Stimulated activated CD8-positive, alpha-beta memory T cell treated with anti-CD3 and anti-CD28 coated beads, Interleukin-15, amount 100 ng/mL, for 1 hour (primary cell): ENCODE measurements around the gene ZFR2.

Experiments used
- DNase-seq: peaks from one replicate; pipeline ENCODE4 v3.0.0-alpha.2; 2020; ENCODE audit warnings: low read depth

ZFR2 gene

DNA sequence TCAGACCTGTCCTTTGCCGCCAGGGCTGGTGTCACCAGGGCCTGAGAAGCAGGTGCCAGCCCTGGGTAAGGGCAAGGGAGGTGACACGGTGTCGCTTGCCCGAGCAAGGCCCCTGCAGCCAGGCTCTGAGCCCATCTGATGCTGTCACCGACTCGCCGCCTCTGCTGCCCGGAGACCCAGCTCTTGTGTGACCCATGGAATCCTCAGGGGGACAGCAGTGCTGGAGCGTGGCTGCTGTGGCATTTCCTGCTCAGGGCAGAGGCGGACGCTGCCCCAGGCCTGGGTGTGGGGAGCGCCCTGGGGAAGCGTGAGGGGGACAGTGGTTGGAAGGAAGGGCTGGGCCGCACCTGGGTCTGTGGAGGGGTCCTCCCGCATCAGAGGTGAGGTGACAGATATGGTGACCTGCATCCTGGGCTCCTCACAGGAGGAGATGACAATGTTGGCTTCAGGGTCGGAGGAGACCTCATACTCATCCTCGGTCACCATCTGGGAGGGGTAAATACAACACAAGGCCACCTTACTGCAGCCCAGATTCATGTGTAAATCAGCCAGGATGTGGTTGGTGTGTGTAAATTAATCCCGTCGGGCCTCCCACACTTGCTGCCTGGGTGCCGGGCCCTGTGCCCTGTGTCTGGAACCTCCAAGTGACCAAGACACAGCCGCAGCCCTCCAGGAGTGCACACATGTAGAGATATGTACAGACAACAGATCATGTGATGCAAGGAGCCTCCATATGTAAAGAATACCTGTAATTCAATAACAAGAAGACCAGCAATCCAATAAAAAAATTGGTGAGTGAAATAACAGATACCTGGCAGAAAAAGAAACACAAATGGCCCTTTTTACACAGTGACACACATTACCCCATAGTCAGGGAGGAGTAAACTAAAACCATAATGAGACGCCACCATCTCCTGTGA, 55.1 kb downstream of the ZFR2 start:
- no peak for DNase-seq

DNA sequence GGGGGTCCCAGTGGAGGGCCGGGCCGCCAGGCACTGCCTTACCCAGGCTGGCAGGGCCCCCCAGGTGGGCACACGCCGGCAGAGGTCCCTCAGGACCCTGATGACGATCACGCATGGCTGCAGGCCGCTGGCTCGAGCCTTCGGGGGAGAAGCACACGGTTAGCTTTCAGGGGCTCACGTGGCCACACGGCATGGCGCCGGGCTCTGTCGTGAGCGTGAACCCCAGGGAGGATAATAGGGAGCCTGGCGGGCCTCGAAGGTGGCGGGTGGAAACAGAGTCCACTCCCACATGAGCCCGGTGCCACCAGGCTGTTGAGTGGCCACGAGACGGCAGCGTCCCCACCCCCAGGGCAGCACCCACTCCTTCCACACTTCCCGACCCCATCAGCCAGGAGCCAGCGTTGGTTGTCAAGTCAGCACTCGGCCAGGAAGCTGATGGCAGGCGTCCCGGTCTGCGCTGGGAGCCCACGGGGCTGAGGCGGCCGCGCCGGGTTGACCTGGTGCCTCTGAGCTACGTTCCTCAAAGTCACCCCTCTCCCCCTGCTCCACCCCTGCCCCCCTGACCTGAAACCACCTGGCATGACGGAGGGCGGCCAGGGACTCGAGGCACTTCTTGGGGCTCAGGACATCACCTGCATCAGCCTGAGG, 58.0 kb downstream of the ZFR2 start:
- no peak for DNase-seq

DNA sequence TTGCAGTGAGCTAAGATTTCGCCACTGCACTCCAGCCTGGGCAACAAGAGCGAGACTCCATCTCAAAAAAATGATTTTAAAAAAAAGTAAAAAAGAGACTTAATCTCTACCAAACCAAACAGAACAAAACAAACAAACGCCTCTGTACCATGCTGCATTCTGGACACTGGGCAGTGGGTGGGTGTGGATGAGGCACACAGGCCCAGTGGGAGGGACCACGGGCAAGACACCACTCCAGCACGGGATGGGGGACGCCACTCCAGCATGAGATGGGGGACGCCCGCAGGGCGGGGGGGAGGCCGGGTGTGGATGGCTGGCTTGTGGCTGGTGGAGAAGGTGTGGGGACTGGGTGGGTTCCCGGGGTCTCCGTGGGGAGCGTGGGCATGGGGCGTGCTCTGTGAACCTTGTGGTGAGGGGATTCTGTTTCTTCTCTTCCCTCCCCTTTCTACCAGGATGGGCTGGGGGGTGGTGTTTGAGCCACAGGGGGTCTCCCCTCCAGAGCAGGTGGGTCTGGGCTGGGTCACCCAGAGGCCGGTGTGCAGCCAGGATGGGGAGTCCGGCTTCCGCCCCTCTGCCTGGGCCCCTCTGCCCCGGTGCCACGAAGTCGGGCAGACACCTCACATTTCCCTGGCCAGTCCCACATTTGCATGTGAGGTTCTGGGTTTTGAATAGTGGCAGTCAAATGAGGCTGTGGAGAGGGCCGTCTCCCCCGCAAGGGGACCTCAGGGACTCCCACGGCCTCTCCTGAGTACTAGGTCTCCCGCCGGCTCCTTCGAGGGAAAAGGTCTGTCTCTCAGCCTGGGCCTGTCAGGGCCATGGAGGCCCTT, 58.7 kb downstream of the ZFR2 start:
- no peak for DNase-seq

DNA sequence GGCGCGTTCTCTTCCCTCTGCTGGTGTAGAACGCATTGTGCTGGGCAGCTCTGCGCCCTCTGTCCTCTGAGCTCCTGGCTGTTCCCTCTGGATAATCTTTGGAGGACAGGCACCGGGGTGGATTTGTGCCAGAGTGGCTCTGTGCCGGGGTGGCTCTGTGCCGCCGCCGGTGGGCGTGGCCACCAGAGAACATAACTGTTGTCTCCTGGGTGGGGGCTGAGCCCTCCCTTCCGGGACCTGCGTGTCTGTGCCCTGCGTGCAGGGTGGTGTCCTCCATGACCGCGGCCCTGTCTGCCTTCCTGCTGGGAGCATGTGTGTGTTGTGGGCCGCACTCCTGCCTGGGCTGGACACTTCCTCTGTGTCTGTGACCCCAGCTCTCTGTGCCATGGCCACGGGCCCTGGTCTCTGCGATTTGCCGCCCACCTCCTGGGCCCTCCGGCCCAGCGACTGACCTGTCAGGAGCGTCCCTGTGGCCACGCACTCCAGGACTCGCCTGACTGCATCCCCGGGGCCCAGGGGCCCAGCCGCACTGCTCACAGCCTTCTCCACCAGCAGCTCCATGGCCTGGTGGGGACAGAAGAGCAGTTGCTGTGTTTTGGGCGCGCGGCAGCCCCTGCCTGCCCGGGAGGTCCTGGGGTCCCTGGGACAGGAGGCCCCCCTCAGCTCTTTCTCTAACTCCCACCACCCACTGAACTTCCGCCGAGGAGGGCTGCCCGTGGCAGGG, 60.3 kb downstream of the ZFR2 start:
- no peak for DNase-seq

DNA sequence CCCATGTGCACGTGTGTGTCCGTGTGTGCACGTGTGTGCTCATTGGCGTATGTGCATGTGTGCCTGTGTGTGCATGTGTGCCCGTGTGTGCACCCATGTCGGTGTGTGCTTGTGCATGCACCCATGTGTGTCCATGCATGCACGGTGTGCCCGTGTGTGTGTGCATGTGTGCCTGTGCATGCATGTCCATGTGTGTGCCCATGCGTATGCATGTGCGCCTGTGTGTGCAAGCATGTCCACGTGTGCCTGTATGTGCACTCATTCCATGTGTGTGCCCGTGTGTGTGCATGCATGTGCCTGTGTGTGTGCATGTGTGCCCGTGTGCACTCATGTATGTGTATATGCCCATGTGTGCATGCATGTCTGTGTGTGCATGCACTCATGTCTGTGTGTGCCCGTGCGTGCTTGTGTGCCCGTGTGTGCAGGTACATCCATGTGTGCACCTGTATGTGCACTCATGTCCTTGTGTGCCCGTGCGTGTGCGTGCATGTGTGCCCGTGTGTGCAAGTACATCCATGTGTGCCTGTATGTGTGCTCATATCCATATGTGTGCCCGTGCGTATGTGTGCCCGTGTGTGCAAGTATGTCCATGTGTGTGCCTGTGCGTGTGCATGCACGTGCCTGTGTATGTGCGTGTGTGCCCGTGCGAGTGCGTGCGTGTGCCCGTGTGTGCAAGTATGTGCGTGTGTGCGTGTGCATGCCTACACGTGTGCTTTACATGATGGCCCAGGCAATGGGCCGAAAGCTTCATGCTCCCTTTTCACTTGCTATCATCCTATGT, 61.1 kb downstream of the ZFR2 start:
- no peak for DNase-seq

DNA sequence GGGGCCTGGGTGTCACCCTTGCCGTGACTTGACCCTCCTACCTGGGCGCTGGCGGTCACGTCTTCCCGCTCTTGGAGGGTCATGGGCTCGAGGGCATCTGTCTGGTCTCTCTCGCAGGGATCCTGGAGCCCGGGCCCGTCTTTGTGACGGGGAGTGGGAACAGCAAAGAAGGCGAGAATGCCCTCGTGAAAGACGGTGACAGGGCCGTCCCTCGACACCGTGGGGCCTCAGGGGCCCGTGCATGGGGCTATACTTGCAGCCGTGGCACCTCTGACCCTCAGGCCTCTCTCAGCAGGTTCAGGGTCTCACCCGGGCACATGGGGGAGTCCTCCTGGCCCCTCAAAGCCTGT, 61.7 kb downstream of the ZFR2 start:
- no peak for DNase-seq

DNA sequence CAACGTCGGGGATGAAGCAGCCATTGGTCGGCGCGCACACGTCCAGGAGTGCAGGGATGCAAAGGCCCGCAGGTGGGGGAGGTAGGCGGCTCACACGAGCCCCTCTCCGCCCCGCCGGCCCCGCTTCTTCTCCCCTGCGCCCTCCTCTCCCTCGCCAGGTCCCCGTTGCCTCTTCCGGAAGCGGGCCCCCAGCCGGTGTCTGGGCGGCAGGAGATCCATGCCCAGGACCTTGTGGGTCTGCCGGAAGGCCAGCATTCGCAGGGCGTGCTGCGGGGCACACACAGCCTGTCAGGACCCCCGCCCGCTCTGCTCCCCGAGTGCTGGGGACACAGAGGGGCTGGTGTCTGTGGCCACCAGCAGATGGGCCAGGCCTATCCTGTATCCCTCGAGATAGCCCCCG, 63.0 kb downstream of the ZFR2 start:
- DNase-seq, result no peak

DNA sequence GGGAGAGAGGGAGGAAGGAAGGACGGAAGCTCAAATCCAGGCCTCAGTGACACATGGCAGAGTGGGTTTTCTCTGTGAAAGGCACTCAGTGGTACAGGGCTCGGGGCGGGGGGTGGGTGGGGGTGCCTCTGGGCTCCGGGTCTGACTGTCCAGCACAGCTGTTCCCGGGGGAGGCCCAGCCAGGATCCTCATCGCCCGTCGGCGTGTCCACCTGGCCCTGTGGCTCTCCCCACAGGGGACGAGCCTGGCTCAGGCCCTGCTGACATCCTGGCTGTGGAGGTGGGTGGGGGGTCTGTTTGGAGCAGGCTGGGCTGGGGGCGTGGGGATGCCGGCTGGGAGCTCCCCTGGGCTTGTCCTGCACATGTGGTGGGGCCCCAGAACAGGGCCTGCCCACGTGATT, 64.4 kb downstream of the ZFR2 start:
- DNase-seq, result no peak

DNA sequence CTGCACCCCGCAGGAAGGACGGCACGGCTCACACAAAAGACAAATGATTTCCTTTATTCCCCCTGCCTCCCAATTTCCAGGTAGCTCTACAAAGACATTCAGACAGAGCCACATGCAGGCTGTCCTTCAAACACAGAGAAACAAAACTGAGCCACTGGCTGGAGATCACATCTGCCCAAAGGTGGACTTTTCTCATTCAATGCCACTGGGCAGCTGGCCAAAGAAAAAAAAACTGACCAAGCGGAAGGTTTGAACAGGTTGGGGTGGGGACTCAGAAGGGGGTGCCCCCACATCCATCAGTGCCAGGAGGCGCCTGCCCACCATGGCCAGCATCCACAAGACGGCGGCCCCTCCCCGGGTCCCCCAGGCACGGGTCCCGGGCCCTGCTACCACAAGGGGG, 64.9 kb downstream of the ZFR2 start:
- no peak for DNase-seq

DNA sequence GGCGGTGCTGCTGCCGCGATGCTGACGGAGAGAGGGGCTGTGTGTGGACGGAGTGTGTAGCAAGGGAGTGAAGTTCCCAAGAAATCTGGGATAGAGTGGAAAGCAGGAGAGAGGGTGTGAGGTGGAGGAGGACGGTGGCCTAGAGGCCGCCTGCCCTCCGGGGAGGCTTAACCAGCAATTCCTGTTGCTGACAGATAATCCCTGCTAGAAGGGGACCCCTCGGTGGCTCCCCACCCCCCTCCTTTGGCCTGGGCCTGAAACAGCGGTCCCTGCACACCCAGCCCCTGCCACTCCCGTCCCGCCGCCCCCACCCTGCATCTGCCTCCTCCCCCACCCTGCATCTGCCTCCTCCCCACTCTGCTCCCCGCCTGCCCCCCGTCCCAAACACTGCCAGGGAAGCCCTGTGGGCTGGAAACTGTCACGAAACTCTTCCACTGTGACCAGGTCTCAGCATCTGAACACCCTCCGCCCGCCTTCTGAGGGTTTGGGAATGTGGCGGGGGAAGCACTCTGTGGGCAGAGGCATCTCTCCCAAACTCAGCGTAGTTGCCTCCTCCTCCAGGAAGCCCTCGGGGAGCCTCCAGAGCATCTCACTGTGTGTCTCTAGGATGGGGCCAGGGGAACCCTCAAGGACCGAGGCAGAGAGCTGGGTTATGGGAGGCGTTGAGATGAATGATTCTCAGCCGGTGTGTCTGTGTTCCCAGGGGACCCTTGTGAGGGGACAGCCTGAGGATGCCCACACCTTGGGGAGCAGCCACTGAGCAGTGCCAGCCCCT, 65.5 kb downstream of the ZFR2 start:
- DNase-seq, result no peak

DNA sequence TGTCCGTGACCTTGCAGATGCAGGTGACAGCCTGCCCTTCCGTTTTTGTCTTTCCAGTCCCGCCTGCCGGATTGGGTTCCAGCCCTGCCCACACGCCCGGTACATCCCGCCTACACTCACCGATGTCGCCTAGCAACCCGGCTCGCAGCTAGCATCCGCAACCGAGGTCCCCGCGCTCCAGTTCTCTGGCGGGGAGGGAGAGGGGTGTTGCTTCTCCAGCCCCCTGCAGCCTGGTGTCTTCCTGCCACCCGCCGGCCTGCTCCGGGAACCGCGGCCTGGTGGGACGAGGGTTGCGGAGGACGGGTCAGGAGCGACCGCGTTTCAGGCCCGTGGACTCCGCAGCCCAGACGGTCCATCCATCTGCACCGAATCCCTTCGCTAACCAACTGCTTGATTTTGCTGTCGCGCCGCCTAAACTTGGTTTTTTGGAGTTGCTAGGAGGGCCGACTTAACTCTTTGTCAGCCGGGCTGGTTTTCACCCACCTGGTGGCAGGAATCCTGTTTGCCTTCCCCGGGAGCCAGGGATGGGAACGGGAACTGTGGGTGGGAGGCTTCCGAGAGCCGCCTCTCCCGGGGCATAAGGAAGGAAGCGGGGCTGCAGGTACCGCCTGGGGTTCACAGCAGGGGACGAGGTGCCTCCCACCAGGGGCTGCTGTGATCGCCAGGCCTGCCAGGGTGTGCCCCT, 67.3 kb downstream of the ZFR2 start:
- DNase-seq, result no peak

DNA sequence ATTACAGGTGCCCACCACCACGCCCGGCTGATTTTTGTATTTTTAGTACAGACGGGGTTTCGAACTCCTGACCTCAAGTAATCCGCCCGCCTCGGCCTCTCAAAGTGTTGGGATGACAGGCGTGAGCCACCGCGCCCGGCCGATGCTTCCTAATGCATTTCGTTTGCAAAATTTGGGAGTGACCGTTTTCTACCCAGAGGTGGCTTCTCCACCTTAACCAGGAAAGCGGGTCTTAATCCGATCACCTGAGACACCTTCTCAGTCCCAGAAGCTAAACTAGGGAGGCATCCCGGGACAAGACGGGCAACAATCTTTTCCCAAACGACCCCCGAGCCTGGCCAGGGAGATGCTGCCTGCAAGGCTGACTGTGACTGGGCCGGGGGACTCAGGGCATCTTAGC, 67.8 kb downstream of the ZFR2 start:
- no peak for DNase-seq

DNA sequence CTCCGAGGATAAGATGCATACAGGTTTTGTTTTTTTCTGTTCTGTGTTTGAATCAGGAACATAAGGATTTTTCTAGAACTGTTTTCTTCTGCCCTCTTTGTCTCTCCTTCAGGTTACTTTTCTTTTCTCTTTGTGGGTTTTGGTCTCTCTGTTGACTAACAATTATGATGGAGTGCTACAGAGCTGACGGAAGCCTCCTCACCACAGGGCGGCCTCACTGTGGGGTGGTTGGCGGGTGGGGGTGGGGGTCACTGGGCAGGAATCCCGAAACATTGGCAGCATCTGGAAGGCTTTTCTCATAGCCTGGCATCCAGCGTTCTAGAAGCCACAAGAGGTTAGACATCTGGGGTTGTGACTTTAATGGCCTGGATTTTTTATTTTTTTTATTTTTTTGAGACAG, 70.7 kb downstream of the ZFR2 start:
- DNase-seq, result no peak

DNA sequence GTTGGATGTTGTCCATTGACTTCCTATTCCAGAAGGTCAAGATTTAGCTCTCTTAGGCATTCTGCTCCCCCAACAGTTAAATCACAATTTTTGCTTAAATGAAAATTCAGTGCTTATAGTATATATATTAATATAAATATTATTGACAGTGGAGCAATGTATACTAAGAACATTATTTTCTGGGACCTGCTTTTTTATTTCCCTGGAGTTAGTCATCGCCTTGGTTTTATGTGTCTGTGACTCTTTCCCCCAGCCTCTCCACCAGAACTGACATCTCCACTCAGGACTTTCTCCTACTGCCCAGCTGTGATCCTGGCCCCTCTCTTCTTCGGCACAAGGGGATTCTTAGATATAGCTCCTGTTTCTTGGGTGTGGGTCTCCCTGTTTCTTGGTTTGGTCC, 72.5 kb downstream of the ZFR2 start:
- DNase-seq, result no peak

DNA sequence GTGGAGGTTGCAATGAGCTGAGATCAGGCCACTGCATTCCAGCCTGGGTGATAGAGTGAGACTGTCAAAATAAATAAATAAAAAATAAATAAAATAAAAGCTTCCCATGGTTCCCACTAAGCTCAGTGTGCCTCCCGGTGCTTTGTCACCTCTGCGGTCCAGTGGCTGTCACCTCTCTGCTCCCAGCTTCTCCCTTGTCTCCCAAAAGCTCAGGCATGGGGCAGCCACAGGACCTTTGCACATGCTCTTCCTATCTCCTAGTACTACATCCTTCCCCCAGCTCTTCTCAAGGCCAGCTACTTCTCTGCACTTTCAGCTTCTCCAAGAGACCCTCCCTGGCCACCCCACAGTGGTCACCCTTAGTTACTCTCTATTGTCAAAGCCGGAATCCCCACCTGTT, 75.0 kb downstream of the ZFR2 start:
- DNase-seq, result no peak

DNA sequence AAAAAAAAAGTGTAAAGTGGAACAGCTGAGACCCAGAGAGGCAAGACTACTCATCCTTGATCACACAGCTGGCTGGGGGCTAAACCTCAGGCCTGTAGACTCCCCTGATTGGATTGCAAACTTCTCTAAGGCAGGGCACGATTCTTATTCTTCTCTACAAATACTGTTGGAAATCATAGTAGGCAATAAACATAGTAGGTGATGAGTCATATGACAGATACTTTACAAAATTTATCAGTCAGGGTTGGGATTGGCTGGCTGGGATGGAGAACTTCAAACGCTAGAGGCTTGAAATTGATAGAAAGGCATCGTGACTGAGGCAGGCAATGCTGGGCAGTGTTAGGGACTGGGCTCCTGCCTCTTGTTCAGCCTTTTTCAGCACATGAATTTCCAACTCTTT, 76.7 kb downstream of the ZFR2 start:
- DNase-seq, result no peak

DNA sequence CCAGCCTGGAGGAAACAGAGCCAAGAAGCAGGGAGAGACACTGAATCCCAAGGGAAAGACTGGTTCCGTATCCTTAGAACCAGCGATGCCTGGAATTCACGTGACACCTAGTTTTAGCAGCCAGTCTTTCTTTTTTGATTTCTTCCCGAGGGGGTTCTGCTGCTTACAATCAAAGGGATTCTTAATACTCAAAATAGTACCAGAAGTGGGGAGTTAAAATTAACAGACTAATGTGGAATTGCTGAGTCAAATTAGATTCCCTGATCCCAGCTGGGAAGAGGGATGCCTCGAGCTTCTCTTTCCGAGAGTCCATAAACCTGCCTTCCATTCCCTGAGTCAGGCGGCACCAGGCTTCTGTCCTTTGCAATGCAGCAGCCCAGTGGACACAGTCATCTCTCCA, 77.9 kb downstream of the ZFR2 start:
- DNase-seq, result no peak

DNA sequence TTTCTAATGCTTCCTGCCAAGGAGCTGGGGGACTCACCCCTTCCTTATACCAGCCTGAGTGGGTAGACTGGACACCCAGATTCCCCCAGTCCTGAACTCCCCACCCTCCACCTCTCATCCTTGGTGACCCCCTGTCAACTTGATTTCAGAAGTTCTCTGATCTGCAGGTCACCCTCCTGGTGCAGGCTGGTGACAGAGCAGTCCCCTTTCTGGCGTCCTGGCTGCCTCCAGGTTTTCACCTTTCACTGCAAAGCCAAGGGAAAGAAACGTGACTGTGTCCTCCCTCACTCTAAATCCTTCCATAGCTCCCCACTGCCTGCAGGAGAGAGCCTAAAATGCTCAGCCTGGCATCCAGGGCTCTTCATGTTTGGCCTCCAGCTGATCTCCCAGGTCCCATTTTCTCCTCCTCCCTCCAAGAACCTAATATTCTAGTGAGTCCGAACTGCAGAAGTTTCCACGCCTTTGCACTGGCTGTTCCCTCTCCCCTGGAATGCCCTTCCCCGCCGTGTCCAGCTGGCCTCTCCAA, 78.6 kb downstream of the ZFR2 start:
- no peak for DNase-seq

DNA sequence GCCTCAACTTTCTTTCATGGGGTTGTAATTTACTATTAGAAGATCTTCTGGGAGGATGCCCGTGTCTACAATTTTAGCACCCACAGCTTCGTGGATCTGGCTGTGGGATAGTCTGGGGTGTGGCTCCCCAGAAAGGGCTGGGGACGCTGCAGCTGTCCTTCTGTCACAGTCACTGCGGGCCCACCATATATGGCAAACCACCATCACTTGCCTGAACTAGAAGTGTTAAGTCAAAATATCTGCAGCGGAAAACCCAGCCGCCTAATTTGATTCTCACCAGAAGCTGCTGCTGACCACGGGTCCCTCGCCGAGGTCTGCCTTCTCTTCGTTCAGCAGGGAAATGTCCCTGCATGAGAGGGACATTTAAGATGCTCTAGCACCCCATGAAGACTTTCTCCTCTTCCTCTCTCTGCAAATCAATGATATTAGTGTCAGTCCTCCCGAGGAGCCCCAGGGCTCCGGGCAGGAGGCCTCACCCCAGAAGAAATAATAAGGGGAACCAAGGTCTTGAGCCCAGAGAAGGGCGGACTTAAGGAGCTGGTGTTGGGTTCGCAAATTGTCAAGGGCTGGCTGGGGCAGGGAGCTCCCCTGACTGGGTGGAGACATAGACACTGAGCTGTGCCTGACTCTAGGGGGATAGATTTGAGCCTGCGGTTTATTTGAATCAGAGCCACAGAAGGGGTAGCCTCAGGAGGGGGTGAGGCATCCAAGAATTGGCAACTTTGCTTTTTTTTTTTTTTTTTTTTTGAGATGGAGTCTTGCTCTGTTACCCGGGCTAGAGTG, 79.7 kb downstream of the ZFR2 start:
- DNase-seq, result no peak
